PC-9 (cell line): ENCODE results near the gene ARSI. TPM values are rescaled to one million over a fixed set of nuclear protein-coding genes. Genes with fewer than 3 reads are reported as not detected.

Source experiments
- BruUV-seq: library from RNA; stranded (reverse); fragments of 400-500 nt; replicated peaks from 2 replicates; lab custom pipeline; 2021; lab: Mats Ljungman, UMichigan
- CTCF ChIA-PET: fragments of 300-600 bp; sonication (Branson Sonifier 250); formaldehyde crosslinking; loops from one replicate; lab custom pipeline; 2022; ENCODE audit warnings: antibody characterized with exemption; lab: Charles Lee
- POLR2A ChIA-PET: fragments of 300-600 bp; sonication (Branson Sonifier 250); formaldehyde crosslinking; loops from one replicate; lab custom pipeline; 2022; ENCODE audit warnings: antibody characterized with exemption; ENCODE audit not compliant: unreplicated experiment; lab: Charles Lee
- DNase-seq, 2 experiments: peaks; one replicate each; pipeline versions ENCODE4 v3.0.0 to v3.0.0-alpha.2; 2015 to 2022; ENCODE audit warnings: mixed read lengths in 1 of 2
- H2AFZ ChIP-seq: fragments of 200-600 bp; sonication (generic); 2 replicates; pipeline ENCODE4 v1.8.1; 2017; ENCODE audit warnings: antibody characterized with exemption
- H3F3A ChIP-seq: fragments of 200-600 bp; sonication (generic); 2 replicates; pipeline ENCODE4 v1.8.1; 2017; ENCODE audit warnings: antibody characterized with exemption, mild to moderate bottlenecking, low read depth; ENCODE audit not compliant: insufficient read depth
- H3K27ac ChIP-seq: fragments of 200-600 bp; sonication (generic); 2 replicates; pipeline ENCODE4 v1.6.1; 2016; ENCODE audit warnings: mixed run types
- H3K27me3 ChIP-seq: fragments of 200-600 bp; sonication (generic); 2 replicates; pipeline ENCODE4 v1.6.1; 2016; ENCODE audit warnings: low read depth, mixed run types; ENCODE audit not compliant: insufficient read depth
- H3K36me3 ChIP-seq: fragments of 200-600 bp; sonication (generic); 2 replicates; pipeline ENCODE4 v1.6.1; 2016; ENCODE audit warnings: low read depth, mixed run types
- H3K4me1 ChIP-seq: fragments of 200-600 bp; sonication (generic); replicated peaks from 2 replicates; pipeline ENCODE4 v1.6.1; 2016; ENCODE audit warnings: mixed run types; ENCODE audit not compliant: insufficient read depth
- H3K4me2 ChIP-seq: fragments of 200-600 bp; sonication (generic); 2 replicates; pipeline ENCODE4 v1.6.1; 2017; ENCODE audit warnings: mixed run types
- H3K4me3 ChIP-seq: fragments of 200-600 bp; sonication (generic); 2 replicates; pipeline ENCODE4 v1.6.1; 2016; ENCODE audit warnings: mixed run types
- H3K79me2 ChIP-seq: fragments of 200-600 bp; sonication (generic); 2 replicates; pipeline ENCODE4 v1.6.1; 2017; ENCODE audit warnings: low read depth, mixed run types
- H3K9me2 ChIP-seq: fragments of 200-600 bp; sonication (generic); 2 replicates; pipeline ENCODE4 v1.8.1; 2017; ENCODE audit warnings: mild to moderate bottlenecking; ENCODE audit not compliant: insufficient read depth
- H3K9me3 ChIP-seq: fragments of 200-600 bp; sonication (generic); 2 replicates; pipeline ENCODE4 v1.8.1; 2016; ENCODE audit warnings: low read depth; ENCODE audit not compliant: insufficient read depth
- H4K20me1 ChIP-seq: fragments of 200-600 bp; sonication (generic); 2 replicates; pipeline ENCODE4 v1.8.1; 2017; ENCODE audit not compliant: insufficient read depth
- EZH2 ChIP-seq: fragments of 200-600 bp; sonication (generic); IDR thresholded peaks from 2 replicates; pipeline ENCODE4 v1.8.0; 2017; ENCODE audit warnings: antibody characterized with exemption, low read depth
- intact Hi-C: fragments of 100-400 bp; cut with micrococcal nuclease; formaldehyde crosslinking; loops from one replicate; pipeline ENCODE4 v1.10.0; 2022; ENCODE audit not compliant: unreplicated experiment
- total RNA-seq: library from RNA; stranded (reverse); gene quantifications from 2 replicates; pipeline ENCODE4 v1.2.3, GENCODE V29; 2021
- TF ChIP-seq, protein P1 (sequence below): fragments of 200-600 bp; sonication (generic); conservative IDR thresholded peaks from 2 replicates; pipeline ENCODE4 v1.6.1; 2017; ENCODE audit warnings: mixed run types, antibody characterized with exemption, mild to moderate bottlenecking, moderate library complexity

The ARSI gene
- total RNA-seq, 1 experiment from 2014 or later: 2.6 TPM

DNA sequence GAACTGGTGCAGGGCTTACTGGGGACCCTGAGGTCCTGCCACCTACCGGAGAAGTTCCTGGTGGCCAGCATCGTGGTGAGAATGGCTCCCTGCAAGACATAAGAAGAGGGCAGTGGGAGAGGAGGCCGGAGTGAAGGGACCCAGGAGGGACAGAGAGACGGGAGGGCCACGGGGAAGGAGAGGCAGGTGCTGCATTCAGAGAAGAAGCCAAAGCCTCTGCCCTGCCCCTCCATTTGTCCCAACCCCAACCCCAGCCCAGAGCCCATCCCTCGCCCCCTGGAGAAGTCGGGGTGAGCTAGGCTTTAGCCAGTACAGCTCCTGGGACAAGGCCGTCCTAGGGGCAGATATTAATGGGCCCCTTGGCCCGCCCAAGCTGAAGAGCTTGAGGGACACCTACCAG is 55.0 kb downstream of the ARSI start:
- Histone ChIP-seq H2AFZ (no peak overlapping the region), H3K9me3 (no peaks in the 10 kb centered on the region), H3F3A (no peaks in the 10 kb centered on the region), H3K4me3 (no peak overlapping the region), H4K20me1 (no peaks in the 10 kb centered on the region), H3K4me1 (no peaks in the 10 kb centered on the region), H3K36me3 (no peaks in the 10 kb centered on the region), H3K4me2 (no peak overlapping the region), H3K27me3 (no peaks in the 10 kb centered on the region; the same call in 1 of the 2 replicates), H3K27ac (no peak overlapping the region), H3K9me2 (no peaks in the 10 kb centered on the region), H3K79me2 (no peaks in the 10 kb centered on the region)
- no peak for DNase-seq
- intact Hi-C loops: no loop called here
- no TSS peak for BruUV-seq
- ChIA-PET CTCF (interaction anchor here (0.6 kb wide), 1 partner anchor 31 kb away, joined by 9 read pairs; no protein-coding TSS in a partner anchor), POLR2A (no interaction called here)
- no peak for TF ChIP-seq EZH2
- TF ChIP-seq, protein P1, sequence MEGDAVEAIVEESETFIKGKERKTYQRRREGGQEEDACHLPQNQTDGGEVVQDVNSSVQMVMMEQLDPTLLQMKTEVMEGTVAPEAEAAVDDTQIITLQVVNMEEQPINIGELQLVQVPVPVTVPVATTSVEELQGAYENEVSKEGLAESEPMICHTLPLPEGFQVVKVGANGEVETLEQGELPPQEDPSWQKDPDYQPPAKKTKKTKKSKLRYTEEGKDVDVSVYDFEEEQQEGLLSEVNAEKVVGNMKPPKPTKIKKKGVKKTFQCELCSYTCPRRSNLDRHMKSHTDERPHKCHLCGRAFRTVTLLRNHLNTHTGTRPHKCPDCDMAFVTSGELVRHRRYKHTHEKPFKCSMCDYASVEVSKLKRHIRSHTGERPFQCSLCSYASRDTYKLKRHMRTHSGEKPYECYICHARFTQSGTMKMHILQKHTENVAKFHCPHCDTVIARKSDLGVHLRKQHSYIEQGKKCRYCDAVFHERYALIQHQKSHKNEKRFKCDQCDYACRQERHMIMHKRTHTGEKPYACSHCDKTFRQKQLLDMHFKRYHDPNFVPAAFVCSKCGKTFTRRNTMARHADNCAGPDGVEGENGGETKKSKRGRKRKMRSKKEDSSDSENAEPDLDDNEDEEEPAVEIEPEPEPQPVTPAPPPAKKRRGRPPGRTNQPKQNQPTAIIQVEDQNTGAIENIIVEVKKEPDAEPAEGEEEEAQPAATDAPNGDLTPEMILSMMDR: no peak

DNA sequence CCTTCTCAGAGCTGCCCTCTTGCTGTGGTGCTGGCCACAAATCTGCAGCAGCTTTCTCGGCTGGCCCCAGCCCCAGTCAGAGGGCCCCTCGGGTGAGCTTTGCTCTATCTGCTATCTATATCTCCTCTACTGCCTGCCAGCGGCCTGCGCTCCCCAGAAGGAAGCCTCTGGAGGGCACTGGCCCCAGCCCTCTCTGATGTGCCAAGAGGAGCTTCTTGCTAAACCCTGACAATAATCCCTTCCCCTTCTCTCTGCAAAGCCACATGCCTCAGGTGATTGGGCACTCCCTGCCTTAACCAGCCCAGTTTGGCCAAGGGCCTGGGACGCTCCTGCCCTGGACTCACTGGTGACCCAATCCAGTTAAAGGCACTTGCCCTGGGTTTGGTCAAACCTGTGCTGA is 55.9 kb downstream of the ARSI start:
- no peaks in the 10 kb centered on the region for H3K79me2 ChIP-seq
- BruUV-seq: no TSS peak
- ChIA-PET POLR2A (no interaction called here), CTCF (interaction anchor here (0.7 kb wide), 1 partner anchor 21 kb away, joined by 3 read pairs; no protein-coding TSS in a partner anchor)
- no peak overlapping the region for H2AFZ ChIP-seq
- no peak overlapping the region for H3K4me3 ChIP-seq
- H3K4me2 ChIP-seq: no peak overlapping the region
- H3K9me2 ChIP-seq: no peaks in the 10 kb centered on the region
- TF ChIP-seq, protein P1: no peak
- TF ChIP-seq EZH2: no peak
- DNase-seq: no peak
- H3F3A ChIP-seq: no peaks in the 10 kb centered on the region
- no peaks in the 10 kb centered on the region; the same call in 1 of the 2 replicates for H3K27me3 ChIP-seq
- intact Hi-C loops: no loop called here
- H3K27ac ChIP-seq: no peak overlapping the region
- no peaks in the 10 kb centered on the region for H4K20me1 ChIP-seq
- no peaks in the 10 kb centered on the region for H3K9me3 ChIP-seq
- no peaks in the 10 kb centered on the region for H3K4me1 ChIP-seq
- H3K36me3 ChIP-seq: no peaks in the 10 kb centered on the region

DNA sequence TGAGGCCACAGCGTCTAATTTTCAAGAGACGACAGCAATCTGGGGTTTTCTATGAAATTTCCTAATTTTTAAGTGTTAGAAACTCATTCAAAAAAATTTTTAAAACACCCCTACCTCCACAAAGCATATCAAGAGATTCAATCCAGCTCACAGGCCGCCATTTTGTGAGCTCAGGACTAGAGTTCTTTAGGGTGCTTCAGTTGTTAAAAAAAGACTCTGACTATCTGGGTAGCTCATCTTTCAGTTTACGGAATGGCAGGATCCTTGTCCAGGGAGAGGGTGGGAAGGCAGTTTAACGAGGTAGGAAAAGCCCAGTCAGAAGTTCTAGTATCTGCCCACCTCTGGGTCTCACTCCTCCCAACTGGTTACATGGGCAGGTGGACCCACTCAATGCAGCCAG is 56.3 kb downstream of the ARSI start:
- Histone ChIP-seq H3K36me3 (no peaks in the 10 kb centered on the region), H3K9me2 (no peaks in the 10 kb centered on the region), H3K4me3 (no peak overlapping the region), H3K27me3 (peaks cover 3% of the 10 kb centered on the region; the same call in 1 of the 2 replicates), H3K27ac (no peak overlapping the region), H4K20me1 (no peaks in the 10 kb centered on the region), H3K4me2 (no peak overlapping the region), H3K9me3 (no peaks in the 10 kb centered on the region), H3K79me2 (no peaks in the 10 kb centered on the region), H3F3A (no peaks in the 10 kb centered on the region), H2AFZ (no peak overlapping the region), H3K4me1 (no peaks in the 10 kb centered on the region)
- intact Hi-C loops: no loop called here
- DNase-seq: no peak
- BruUV-seq: no TSS peak
- ChIA-PET CTCF (no interaction called here), POLR2A (no interaction called here)
- TF ChIP-seq, protein P1: no peak
- no peak for TF ChIP-seq EZH2

Other genes with a start within 250 kb of the ARSI start
- 0.72 and 0.95 TPM in 2 replicates for gene CSF1R, start 216.4 kb downstream of the ARSI start, total RNA-seq
- gene PDGFRB, start 147.1 kb downstream of the ARSI start, total RNA-seq: 0.08 TPM in 1 of 2 replicates, not detected in the other
- gene CDX1, start 136.1 kb downstream of the ARSI start, total RNA-seq: not detected in 2 replicates
- 0.25 TPM in 1 of 2 replicates, not detected in the other for gene SLC6A7, start 112.8 kb downstream of the ARSI start, total RNA-seq
- gene CAMK2A, start 13.1 kb downstream of the ARSI start, total RNA-seq: 0.13 and 0.65 TPM in 2 replicates
- 68.4 and 75.3 TPM in 2 replicates for gene TCOF1, start 54.8 kb upstream of the ARSI start, total RNA-seq
- 41.1 and 52.0 TPM in 2 replicates for gene CD74, start 110.0 kb upstream of the ARSI start, total RNA-seq
- 2,907 and 3,838 TPM in 2 replicates for gene RPS14, start 146.8 kb upstream of the ARSI start, total RNA-seq
- 94.3 and 100.0 TPM in 2 replicates for gene NDST1, start 205.2 kb upstream of the ARSI start, total RNA-seq